ENCODE measurements around the gene C14orf93. TPM values are rescaled to one million over a fixed set of nuclear protein-coding genes. Genes with fewer than 3 reads are reported as not detected.
A peak's percentile ranks its signal among the peaks of the same experiment; 100 is the strongest.

C14orf93 gene
- total and polyA plus RNA-seq, 4 donors: 5.5 to 11.0 (median 8.7) TPM

GRCh38 chr14:23040100-23040499, 30.2 kb upstream of the C14orf93 start:
- Histone ChIP-seq H3K9me3 (ENCODE audit: control insufficient read depth, low read length) (no peaks in the 10 kb centered on the region), H3K4me1 (ENCODE audit: control insufficient read depth in 1 of 2, insufficient read depth in 2 of 2, low read length in 2 of 2) (no peaks in the 10 kb centered on the region), H3K27me3 (ENCODE audit: control insufficient read depth in 1 of 2, insufficient read depth in 2 of 2, low read length in 1 of 2) (no peaks in the 10 kb centered on the region), H3K36me3 (ENCODE audit: control insufficient read depth in 1 of 2, insufficient read depth in 2 of 2, low read length in 1 of 2) (no peaks in the 10 kb centered on the region), H3K4me3 (ENCODE audit: low read length in 2 of 2) (no peak overlapping the region), H3K27ac (ENCODE audit: low read depth in 1 of 2, low read length in 2 of 2) (no peak overlapping the region)
- 89 to 93% methylated on average over 4 of the region's 4 CpGs for WGBS, 2 donors
- peak in 1 of 2 donors; percentile 27 for DNase-seq
- intact Hi-C loops (cut with DNase I): no loop called here
- ATAC-seq (ENCODE audit: low FRiP score): no peak

- WGBS, 2 donors: 59 to 62% methylated on average over 14 of the region's 14 CpGs
- Histone ChIP-seq H3K4me3 (ENCODE audit: low read length in 2 of 2) (no peak overlapping the region), H3K36me3 (ENCODE audit: control insufficient read depth in 1 of 2, insufficient read depth in 2 of 2, low read length in 1 of 2) (peaks cover 0 to 3% of the 10 kb centered on the region in 2 donors), H3K27ac (ENCODE audit: low read depth in 1 of 2, low read length in 2 of 2) (peak overlapping the region in 1 of 2 donors; percentile 13), H3K9me3 (ENCODE audit: control insufficient read depth, low read length) (no peaks in the 10 kb centered on the region), H3K27me3 (ENCODE audit: control insufficient read depth in 1 of 2, insufficient read depth in 2 of 2, low read length in 1 of 2) (no peaks in the 10 kb centered on the region), H3K4me1 (ENCODE audit: control insufficient read depth in 1 of 2, insufficient read depth in 2 of 2, low read length in 2 of 2) (peaks cover 0 to 3% of the 10 kb centered on the region in 2 donors)
- ATAC-seq (ENCODE audit: low FRiP score) (no peak), DNase-seq (no peak)
- intact Hi-C loops (cut with DNase I): no loop called here
Measured at GRCh38 chr14:23035303-23036144, 25.6 kb upstream of the C14orf93 start.

GRCh38 chr14:23034498-23035302, 24.8 kb upstream of the C14orf93 start, which contains the start of gene PSMB5:
PSMB5 (minus strand) TSS chr14:23034900; CDS start chr14:23034881, 19 bp downstream.
- peaks cover 0 to 3% of the 10 kb centered on the region in 2 donors for H3K36me3 ChIP-seq (ENCODE audit: control insufficient read depth in 1 of 2, insufficient read depth in 2 of 2, low read length in 1 of 2)
- ATAC-seq (ENCODE audit: low FRiP score): peak; percentile 98
- H3K27me3 ChIP-seq (ENCODE audit: control insufficient read depth in 1 of 2, insufficient read depth in 2 of 2, low read length in 1 of 2): no peaks in the 10 kb centered on the region
- WGBS, 2 donors: 0 to 1% methylated on average over 36 of the region's 36 CpGs
- peak; percentile 92 to 93 for DNase-seq
- no peaks in the 10 kb centered on the region for H3K9me3 ChIP-seq (ENCODE audit: control insufficient read depth, low read length)
- intact Hi-C loops (cut with DNase I): no loop called here
- H3K4me3 ChIP-seq (ENCODE audit: low read length in 2 of 2): peak within 1 kb of the TSS; percentile 93 to 94
- peak within 1 kb of the TSS; percentile 88 to 96 for H3K27ac ChIP-seq (ENCODE audit: low read depth in 1 of 2, low read length in 2 of 2)
- H3K4me1 ChIP-seq (ENCODE audit: control insufficient read depth in 1 of 2, insufficient read depth in 2 of 2, low read length in 2 of 2): peaks cover 0 to 3% of the 10 kb centered on the region in 2 donors

DNA sequence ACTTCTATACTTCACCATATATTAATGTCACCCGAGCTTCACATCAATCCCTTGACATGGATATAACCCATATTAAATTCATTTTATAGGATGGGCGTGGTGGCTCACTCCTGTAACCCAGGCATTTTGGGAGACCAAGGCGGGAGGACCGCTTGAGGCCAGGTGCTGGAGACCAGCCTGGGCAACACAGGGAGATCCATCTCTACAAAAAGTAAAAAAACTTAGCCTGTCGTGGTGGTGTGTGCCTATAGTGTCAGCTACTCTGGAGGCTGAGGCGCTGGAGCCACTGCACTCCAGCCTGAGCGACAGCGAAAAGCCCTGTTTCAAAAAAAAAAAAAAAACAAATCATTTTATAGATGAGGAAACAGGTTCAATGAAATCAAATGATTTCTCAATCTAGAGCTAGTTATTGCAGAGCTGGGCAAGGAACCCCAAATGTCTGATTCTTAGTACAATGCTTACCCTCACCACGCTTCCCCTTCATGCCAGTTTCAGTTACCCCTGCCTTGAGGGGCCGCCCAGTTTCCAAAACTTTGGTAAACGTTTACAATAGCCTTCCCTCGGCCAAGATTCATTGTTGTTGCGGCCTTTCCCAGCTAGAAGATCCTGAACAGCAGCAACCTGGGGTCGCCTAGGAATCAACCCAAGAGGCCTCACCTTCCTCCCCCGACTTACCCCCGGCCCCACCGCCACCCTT, 24.0 kb upstream of the C14orf93 start:
- Histone ChIP-seq H3K36me3 (ENCODE audit: control insufficient read depth in 1 of 2, insufficient read depth in 2 of 2, low read length in 1 of 2) (peaks cover 0 to 3% of the 10 kb centered on the region in 2 donors), H3K4me3 (ENCODE audit: low read length in 2 of 2) (peak overlapping the region; percentile 93 to 94), H3K9me3 (ENCODE audit: control insufficient read depth, low read length) (no peaks in the 10 kb centered on the region), H3K27me3 (ENCODE audit: control insufficient read depth in 1 of 2, insufficient read depth in 2 of 2, low read length in 1 of 2) (no peaks in the 10 kb centered on the region), H3K27ac (ENCODE audit: low read depth in 1 of 2, low read length in 2 of 2) (peak overlapping the region; percentile 66 to 96), H3K4me1 (ENCODE audit: control insufficient read depth in 1 of 2, insufficient read depth in 2 of 2, low read length in 2 of 2) (peaks cover 0 to 3% of the 10 kb centered on the region in 2 donors)
- intact Hi-C loops (cut with DNase I): no loop called here
- 35 to 39% methylated on average over 17 of the region's 17 CpGs for WGBS, 2 donors
- DNase-seq (peak in 1 of 2 donors; percentile 21), ATAC-seq (ENCODE audit: low FRiP score) (peak; percentile 4)

DNA sequence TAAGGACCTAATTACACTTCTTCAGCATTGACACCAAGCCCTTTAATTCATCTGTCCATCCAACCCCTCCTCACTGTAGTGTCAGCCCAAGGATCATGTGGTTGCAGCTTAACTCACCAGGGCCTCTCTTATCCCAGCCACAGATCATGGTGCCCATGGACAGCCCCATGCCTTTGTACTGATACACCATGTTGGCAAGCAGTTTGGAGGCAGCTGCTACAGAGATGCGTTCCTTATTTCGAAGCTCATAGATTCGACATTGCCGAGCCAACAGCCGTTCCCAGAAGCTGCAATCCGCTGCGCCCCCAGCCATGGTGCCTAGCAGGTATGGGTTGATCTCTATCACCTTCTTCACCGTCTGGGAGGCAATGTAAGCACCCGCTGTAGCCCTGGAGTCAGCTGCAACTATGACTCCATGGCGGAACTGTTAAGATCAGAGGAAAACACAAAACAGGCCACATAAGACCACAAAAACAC, 23.3 kb upstream of the C14orf93 start:
- Histone ChIP-seq H3K4me3 (ENCODE audit: low read length in 2 of 2) (no peak overlapping the region), H3K4me1 (ENCODE audit: control insufficient read depth in 1 of 2, insufficient read depth in 2 of 2, low read length in 2 of 2) (peaks cover 0 to 3% of the 10 kb centered on the region in 2 donors), H3K27me3 (ENCODE audit: control insufficient read depth in 1 of 2, insufficient read depth in 2 of 2, low read length in 1 of 2) (no peaks in the 10 kb centered on the region), H3K36me3 (ENCODE audit: control insufficient read depth in 1 of 2, insufficient read depth in 2 of 2, low read length in 1 of 2) (peaks cover 0 to 3% of the 10 kb centered on the region in 2 donors), H3K27ac (ENCODE audit: low read depth in 1 of 2, low read length in 2 of 2) (no peak overlapping the region), H3K9me3 (ENCODE audit: control insufficient read depth, low read length) (no peaks in the 10 kb centered on the region)
- intact Hi-C loops (cut with DNase I): no loop called here
- 94 to 95% methylated on average over 10 of the region's 10 CpGs for WGBS, 2 donors
- DNase-seq (peak in 1 of 2 donors; percentile 60), ATAC-seq (ENCODE audit: low FRiP score) (no peak)

DNA sequence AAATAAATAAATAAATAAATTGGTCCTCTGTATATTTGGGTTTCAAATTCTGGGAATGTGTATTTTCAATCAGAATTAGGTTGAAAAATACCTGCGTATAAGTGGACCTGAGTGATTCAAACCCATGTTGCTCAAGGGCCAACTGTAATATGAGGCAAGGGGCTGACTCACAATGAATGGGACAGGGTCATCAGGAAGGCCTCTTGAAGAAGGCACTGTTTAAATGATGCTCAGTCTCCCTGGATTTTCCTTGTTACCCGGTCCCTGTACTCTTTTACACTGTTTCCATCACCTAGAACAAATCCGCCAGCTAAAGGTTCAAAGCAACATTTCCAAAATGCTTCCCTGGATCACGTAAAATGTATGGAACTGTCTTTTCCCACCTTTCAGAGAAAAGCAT, 21.0 kb upstream of the C14orf93 start:
- H3K36me3 ChIP-seq (ENCODE audit: control insufficient read depth in 1 of 2, insufficient read depth in 2 of 2, low read length in 1 of 2): peaks cover 0 to 4% of the 10 kb centered on the region in 2 donors

GRCh38 chr14:23028799-23029198, 18.9 kb upstream of the C14orf93 start:
- Histone ChIP-seq H3K4me1 (ENCODE audit: control insufficient read depth in 1 of 2, insufficient read depth in 2 of 2, low read length in 2 of 2) (peaks cover 0 to 2% of the 10 kb centered on the region in 2 donors), H3K27ac (ENCODE audit: low read depth in 1 of 2, low read length in 2 of 2) (no peak overlapping the region), H3K9me3 (ENCODE audit: control insufficient read depth, low read length) (no peaks in the 10 kb centered on the region), H3K27me3 (ENCODE audit: control insufficient read depth in 1 of 2, insufficient read depth in 2 of 2, low read length in 1 of 2) (no peaks in the 10 kb centered on the region), H3K36me3 (ENCODE audit: control insufficient read depth in 1 of 2, insufficient read depth in 2 of 2, low read length in 1 of 2) (peaks cover 0 to 6% of the 10 kb centered on the region in 2 donors), H3K4me3 (ENCODE audit: low read length in 2 of 2) (no peak overlapping the region)
- 75 to 81% methylated on average over 2 of the region's 2 CpGs for WGBS, 2 donors
- no peak for ATAC-seq (ENCODE audit: low FRiP score)
- DNase-seq: no peak
- intact Hi-C loops (cut with DNase I): no loop called here

More for the DNA sequence above, 21.0 kb upstream of the C14orf93 start:
- intact Hi-C loops (cut with DNase I): no loop called here
- H3K4me3 ChIP-seq (ENCODE audit: low read length in 2 of 2): no peak overlapping the region
- H3K27ac ChIP-seq (ENCODE audit: low read depth in 1 of 2, low read length in 2 of 2): no peak overlapping the region
- 95 to 96% methylated on average over 4 of the region's 4 CpGs for WGBS, 2 donors
- H3K4me1 ChIP-seq (ENCODE audit: control insufficient read depth in 1 of 2, insufficient read depth in 2 of 2, low read length in 2 of 2): peaks cover 0 to 3% of the 10 kb centered on the region in 2 donors
- no peaks in the 10 kb centered on the region for H3K9me3 ChIP-seq (ENCODE audit: control insufficient read depth, low read length)
- DNase-seq (no peak), ATAC-seq (ENCODE audit: low FRiP score) (no peak)
- no peaks in the 10 kb centered on the region for H3K27me3 ChIP-seq (ENCODE audit: control insufficient read depth in 1 of 2, insufficient read depth in 2 of 2, low read length in 1 of 2)

DNA sequence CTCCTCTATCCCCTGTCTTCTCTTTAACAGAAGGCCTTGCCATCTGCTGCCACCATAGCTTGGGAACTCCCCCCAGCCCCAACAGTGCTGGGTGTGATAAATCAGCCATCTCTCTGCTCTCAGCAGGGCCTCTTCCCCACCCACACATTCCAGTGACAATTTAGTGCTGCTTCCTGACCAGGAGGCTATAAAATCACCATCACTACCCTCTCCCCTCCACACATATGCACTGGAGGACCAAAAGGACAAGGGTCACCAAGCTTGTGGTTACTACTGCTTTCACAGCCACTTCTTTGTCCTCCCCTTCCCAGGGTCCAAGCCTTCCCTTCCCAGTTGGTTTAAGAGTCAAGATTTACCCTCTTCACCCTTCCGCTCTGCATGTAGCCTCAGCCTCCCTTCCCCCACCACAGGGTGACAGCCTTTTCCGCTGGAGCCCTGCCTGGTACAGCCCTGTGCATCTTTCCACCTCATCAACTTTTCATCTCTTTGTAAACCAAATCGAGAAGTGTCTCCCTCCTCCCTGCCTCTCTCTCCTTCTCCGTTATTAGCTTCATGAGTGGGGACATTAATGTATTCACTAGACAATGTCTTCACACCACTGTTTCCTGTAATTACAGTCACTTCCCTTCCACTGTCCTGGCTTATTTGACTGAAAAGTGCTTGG, 15.3 kb upstream of the C14orf93 start:
- H3K4me3 ChIP-seq (ENCODE audit: low read length in 2 of 2): no peak overlapping the region
- no peaks in the 10 kb centered on the region for H3K9me3 ChIP-seq (ENCODE audit: control insufficient read depth, low read length)
- peaks cover 0 to 3% of the 10 kb centered on the region in 2 donors for H3K36me3 ChIP-seq (ENCODE audit: control insufficient read depth in 1 of 2, insufficient read depth in 2 of 2, low read length in 1 of 2)
- H3K27ac ChIP-seq (ENCODE audit: low read depth in 1 of 2, low read length in 2 of 2): no peak overlapping the region
- H3K27me3 ChIP-seq (ENCODE audit: control insufficient read depth in 1 of 2, insufficient read depth in 2 of 2, low read length in 1 of 2): no peaks in the 10 kb centered on the region
- ATAC-seq (ENCODE audit: low FRiP score): no peak
- DNase-seq: no peak
- intact Hi-C loops (cut with DNase I): no loop called here
- 58 to 63% methylated on average over 4 of the region's 4 CpGs for WGBS, 2 donors
- no peaks in the 10 kb centered on the region for H3K4me1 ChIP-seq (ENCODE audit: control insufficient read depth in 1 of 2, insufficient read depth in 2 of 2, low read length in 2 of 2)

Measured in aorta (tissue), 5 donors.